ENCODE measurements around the gene TBX18. TPM values are rescaled to one million over a fixed set of nuclear protein-coding genes. Genes with fewer than 3 reads are reported as not detected.

The TBX18 gene
- total and polyA plus RNA-seq, 2 donors from 2014 or later = 4.1 TPM; not detected in 1

- H3K4me1 ChIP-seq (ENCODE audit: control insufficient read depth in 2 of 3, insufficient read depth in 2 of 3, low read depth in 1 of 3, low read length in 3 of 3) = no peaks in the 10 kb centered on the region
- DNase-seq (no peak), FAIRE-seq (no peak)
- H3K4me3 ChIP-seq (ENCODE audit: low read length in 3 of 3) = no peak overlapping the region
- no peak for TF ChIP-seq CTCF (IDR thresholded peaks at IDR 0.05; ENCODE audit: borderline replicate concordance, extremely low read depth, insufficient read depth)
- H3K36me3 ChIP-seq (ENCODE audit: control insufficient read depth in 2 of 3, insufficient read depth in 3 of 3, low read length in 3 of 3) = no peaks in the 10 kb centered on the region
- H3K27me3 ChIP-seq (ENCODE audit: control insufficient read depth, insufficient read depth, low read length) = no peaks in the 10 kb centered on the region
- H3K27ac ChIP-seq (ENCODE audit: low read depth in 2 of 2, low read length in 2 of 2) = no peak overlapping the region
- no peaks in the 10 kb centered on the region for H3K9me3 ChIP-seq (ENCODE audit: control insufficient read depth in 2 of 3, insufficient read depth in 1 of 3, low read length in 3 of 3)
- H3K9ac ChIP-seq (ENCODE audit: low read length in 3 of 3) = no peak overlapping the region
- intact Hi-C loops (cut with DNase I) = no loop called here
Observed at GRCh38 chr6:84718038-84718955, 46.1 kb downstream of the TBX18 start.

GRCh38 chr6:84709121-84709520, 55.3 kb downstream of the TBX18 start:
- Histone ChIP-seq H3K36me3 (ENCODE audit: control insufficient read depth in 2 of 3, insufficient read depth in 3 of 3, low read length in 3 of 3) (no peaks in the 10 kb centered on the region), H3K4me3 (ENCODE audit: low read length in 3 of 3) (no peak overlapping the region), H3K4me1 (ENCODE audit: control insufficient read depth in 2 of 3, insufficient read depth in 2 of 3, low read depth in 1 of 3, low read length in 3 of 3) (no peaks in the 10 kb centered on the region), H3K9me3 (ENCODE audit: control insufficient read depth in 2 of 3, insufficient read depth in 1 of 3, low read length in 3 of 3) (no peaks in the 10 kb centered on the region), H3K27ac (ENCODE audit: low read depth in 2 of 2, low read length in 2 of 2) (no peak overlapping the region), H3K9ac (ENCODE audit: low read length in 3 of 3) (no peak overlapping the region), H3K27me3 (ENCODE audit: control insufficient read depth, insufficient read depth, low read length) (no peaks in the 10 kb centered on the region)
- intact Hi-C loops (cut with DNase I) = no loop called here
- DNase-seq = no peak
- no peak for TF ChIP-seq CTCF (IDR thresholded peaks at IDR 0.05; ENCODE audit: borderline replicate concordance, extremely low read depth, insufficient read depth)
- no peak for FAIRE-seq

DNA sequence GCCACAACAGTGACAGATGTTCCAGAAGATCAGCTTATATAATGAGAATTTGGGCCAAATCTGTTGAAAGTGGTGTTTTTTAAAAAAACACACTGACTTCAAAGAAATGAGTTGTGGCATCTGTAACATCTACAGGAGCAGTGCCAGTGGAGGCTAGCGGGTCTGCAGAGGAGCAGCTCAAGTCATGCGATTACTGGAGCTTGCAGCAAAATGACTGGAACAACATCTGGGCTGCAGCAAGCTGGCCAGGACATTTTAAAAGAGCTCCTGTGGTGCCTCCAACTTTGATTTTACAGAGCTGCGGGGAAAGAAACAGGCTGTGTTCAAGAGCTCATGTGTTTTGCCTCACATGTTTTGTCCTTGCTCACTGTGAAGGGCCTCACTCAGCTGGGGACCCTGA, 57.2 kb downstream of the TBX18 start:
- no peak for TF ChIP-seq CTCF (IDR thresholded peaks at IDR 0.05; ENCODE audit: borderline replicate concordance, extremely low read depth, insufficient read depth)
- H3K27me3 ChIP-seq (ENCODE audit: control insufficient read depth, insufficient read depth, low read length) = no peaks in the 10 kb centered on the region
- H3K4me1 ChIP-seq (ENCODE audit: control insufficient read depth in 2 of 3, insufficient read depth in 2 of 3, low read depth in 1 of 3, low read length in 3 of 3) = no peaks in the 10 kb centered on the region
- H3K9ac ChIP-seq (ENCODE audit: low read length in 3 of 3) = no peak overlapping the region
- intact Hi-C loops (cut with DNase I) = no loop called here
- H3K9me3 ChIP-seq (ENCODE audit: control insufficient read depth in 2 of 3, insufficient read depth in 1 of 3, low read length in 3 of 3) = no peaks in the 10 kb centered on the region
- DNase-seq (no peak), FAIRE-seq (no peak)
- H3K4me3 ChIP-seq (ENCODE audit: low read length in 3 of 3) = no peak overlapping the region
- H3K27ac ChIP-seq (ENCODE audit: low read depth in 2 of 2, low read length in 2 of 2) = no peak overlapping the region
- H3K36me3 ChIP-seq (ENCODE audit: control insufficient read depth in 2 of 3, insufficient read depth in 3 of 3, low read length in 3 of 3) = no peaks in the 10 kb centered on the region
